SK-N-SH treated with all-trans-retinoic acid at 6 μM for 48 hours (cell line): ENCODE data around the gene ROPN1L.
"Not testable (repeated sequence)": the region's sequence is repeated elsewhere in the genome, so short reads cannot be mapped to it uniquely, and the experiment has no call there.

Experiments used
- ARNTL ChIP-seq: fragments of 450-650 bp; formaldehyde crosslinking; IDR thresholded peaks from 2 replicates; pipeline ENCODE4 v1.5.0; 2020; ENCODE audit warnings: low read depth, mild to moderate bottlenecking, moderate library complexity, borderline replicate concordance
- CREB5 ChIP-seq: fragments of 250-450 bp; sonication (Bioruptor Pico); IDR thresholded peaks from 2 replicates; pipeline ENCODE4 v1.5.1; 2020; ENCODE audit warnings: low read depth, mild to moderate bottlenecking, moderate library complexity
- ESRRG ChIP-seq: fragments of 250-450 bp; sonication (Bioruptor Pico); IDR thresholded peaks from 2 replicates; pipeline ENCODE4 v1.6.1; 2021; ENCODE audit warnings: mild to moderate bottlenecking
- RARB ChIP-seq: fragments of 250-450 bp; sonication (Bioruptor Pico); IDR thresholded peaks from 2 replicates; pipeline ENCODE4 v1.8.0; 2021; ENCODE audit warnings: mild to moderate bottlenecking, moderate library complexity
- TOX ChIP-seq: fragments of 250-450 bp; sonication (Bioruptor Pico); IDR thresholded peaks from 2 replicates; pipeline ENCODE4 v1.8.0; 2021; ENCODE audit warnings: mild to moderate bottlenecking, moderate library complexity, borderline replicate concordance
- ZFP3 ChIP-seq: fragments of 250-450 bp; sonication (Bioruptor Pico); IDR thresholded peaks from 2 replicates; pipeline ENCODE4 v1.5.0; 2020; ENCODE audit warnings: mild to moderate bottlenecking, moderate library complexity

- not testable (repeated sequence) for TF ChIP-seq RARB (CRISPR knock-in tag); ZFP3; CREB5 (CRISPR knock-in tag); ARNTL (CRISPR knock-in tag); TOX (CRISPR knock-in tag); ESRRG (CRISPR knock-in tag)
These were observed 52.8 kb downstream of the ROPN1L start for GRCh38 chr5:10494497-10494896.
